Pulmonary artery endothelial cell (primary cell): ENCODE data around the gene SLC2A11. TPM values are rescaled to one million over a fixed set of nuclear protein-coding genes. Genes with fewer than 3 reads are reported as not detected.

Source experiments
- DNase-seq: peaks from one replicate; pipeline ENCODE4 v3.0.0-alpha.2; 2011; ENCODE audit warnings: low read depth, low spot score
- total RNA-seq: library from RNA; depleted of rRNA; stranded (reverse); fragments of >200 nt; gene quantifications from 2 replicates; pipeline ENCODE4 v1.2.3, GENCODE V29; 2014

Gene SLC2A11, protein sequence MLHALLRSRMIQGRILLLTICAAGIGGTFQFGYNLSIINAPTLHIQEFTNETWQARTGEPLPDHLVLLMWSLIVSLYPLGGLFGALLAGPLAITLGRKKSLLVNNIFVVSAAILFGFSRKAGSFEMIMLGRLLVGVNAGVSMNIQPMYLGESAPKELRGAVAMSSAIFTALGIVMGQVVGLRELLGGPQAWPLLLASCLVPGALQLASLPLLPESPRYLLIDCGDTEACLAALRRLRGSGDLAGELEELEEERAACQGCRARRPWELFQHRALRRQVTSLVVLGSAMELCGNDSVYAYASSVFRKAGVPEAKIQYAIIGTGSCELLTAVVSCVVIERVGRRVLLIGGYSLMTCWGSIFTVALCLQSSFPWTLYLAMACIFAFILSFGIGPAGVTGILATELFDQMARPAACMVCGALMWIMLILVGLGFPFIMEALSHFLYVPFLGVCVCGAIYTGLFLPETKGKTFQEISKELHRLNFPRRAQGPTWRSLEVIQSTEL
- total RNA-seq: 5.6 and 8.0 TPM in 2 replicates

DNA sequence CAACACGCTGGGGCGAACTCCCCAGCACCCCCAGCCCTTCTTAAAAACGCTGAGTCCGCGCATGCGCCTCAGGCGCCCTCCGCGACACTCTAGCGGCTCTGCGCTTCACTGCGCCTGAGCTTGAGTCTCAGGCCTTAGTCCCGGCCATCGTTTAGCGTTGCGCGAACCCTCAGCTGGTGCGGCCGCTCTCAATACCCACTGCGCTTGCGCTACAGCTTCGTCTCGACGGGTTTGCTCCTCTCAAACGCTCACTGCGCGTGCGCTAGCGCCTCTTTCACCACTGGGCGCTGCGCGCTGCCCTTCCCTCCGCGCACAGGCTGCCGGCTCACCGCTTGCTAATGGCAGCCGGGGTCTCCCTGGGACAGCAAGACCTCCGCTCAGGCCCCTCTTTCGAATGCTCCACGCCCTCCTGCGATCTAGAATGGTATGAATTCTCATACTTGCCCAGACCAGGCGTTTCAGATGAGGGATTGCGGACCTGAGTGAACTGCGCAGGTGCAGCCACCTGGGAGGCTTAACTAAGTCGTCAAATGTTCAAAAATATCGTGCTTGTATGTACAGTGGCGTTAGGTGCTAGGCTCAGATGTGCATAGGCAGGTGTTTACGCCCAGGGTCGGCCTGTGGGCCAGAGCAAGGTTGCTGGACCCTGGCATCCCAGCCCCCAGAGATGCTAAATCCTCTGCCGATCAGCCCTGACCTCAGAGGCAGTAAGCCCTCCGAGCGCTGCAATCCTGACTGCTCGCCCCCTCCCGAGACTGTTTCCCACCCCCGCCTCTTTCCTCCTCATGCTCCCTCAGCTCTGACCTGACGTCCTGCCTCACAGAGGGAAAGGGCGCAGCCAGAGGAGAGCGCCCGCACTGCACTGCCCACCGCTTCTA is at the start of gene SLC2A11:
Gene SLC2A11 (plus strand): TSS at position 270 of the 878 bp plus-strand sequence. CDS start 125 bp downstream, at position 395.
- peak; percentile 88 for DNase-seq

DNA sequence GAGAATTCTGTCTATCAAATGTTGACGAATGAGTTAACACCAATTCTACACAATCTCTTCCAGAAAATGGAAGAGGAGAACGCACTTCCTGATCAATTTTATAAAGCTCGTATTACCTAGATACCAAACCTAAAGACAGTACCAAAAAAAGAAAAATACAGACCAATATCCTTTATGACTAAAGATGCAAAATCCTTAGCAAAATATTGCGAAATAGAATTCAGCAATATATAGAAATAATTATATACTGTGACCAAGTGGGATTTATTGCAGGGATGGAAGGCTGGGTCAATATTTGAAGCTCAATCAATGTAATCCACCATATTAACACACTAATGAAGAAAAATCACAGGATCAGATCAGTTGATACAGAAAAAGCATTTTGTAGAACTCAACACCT is 45.3 kb upstream of the SLC2A11 start:
- DNase-seq: no peak

DNA sequence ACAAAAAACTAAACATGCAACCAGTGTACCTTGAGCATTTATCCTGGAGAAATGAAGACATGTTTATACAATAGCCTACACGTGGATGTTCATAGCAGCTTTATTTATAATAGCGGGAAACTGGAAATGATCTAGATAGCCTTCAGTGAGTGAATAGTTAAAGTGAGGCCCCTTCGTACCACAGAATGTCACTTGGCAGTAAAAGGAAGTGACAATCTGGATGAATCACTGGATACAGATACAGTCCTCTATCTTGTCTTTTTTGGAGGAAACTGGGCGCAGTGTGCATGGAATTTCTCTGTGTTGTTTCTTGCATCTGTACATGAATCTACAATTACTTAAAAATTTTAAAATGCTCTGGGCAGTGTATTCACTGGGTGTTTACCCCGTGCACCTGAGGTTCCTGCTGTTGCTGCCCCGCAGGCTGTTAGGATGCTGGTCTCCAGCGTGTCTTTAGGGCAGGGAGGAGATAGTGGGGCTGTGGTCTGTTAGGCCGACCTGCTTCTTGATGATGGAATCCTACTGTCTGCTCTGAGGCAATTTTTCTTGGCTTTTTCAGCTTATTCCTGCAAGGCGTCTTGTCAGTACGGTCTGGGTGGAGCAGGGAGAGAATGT is 42.0 kb upstream of the SLC2A11 start:
- no peak for DNase-seq

DNA sequence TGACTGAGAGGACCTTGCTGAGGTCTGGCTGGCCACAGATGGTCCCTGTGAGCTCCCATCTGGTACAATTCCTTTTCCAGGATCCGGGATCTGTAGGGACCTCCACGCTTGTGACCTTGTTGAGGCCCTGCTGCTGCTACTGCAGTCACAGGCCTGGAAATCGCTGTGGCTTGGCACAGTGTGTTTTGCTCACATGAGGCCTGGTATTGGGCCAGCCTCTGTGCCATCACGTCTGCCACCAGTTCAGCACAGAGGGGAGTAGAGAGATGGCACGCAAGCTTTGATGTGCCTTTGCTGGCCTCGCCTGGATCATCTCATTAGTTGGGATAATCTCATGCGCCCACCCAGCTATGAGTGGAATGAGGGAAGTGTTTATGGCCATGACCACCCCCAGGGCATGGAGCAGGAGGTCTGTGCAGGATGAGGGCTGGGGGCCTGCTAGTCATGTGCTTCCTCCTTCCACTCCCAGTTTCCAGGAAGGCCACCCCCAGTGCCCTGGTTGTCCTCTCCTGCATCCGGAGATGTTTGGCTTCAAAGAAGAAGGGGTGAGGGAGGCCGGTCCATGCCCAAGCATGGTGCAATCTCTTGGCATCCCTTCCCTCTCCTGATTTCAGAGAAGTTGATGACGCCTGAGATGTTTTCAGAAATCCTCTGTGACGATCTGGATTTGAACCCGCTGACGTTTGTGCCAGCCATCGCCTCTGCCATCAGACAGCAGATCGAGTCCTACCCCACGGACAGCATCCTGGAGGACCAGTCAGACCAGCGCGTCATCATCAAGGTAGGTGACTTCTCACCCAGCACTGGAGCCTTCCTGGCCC is 41.3 kb upstream of the SLC2A11 start:
- DNase-seq: no peak

DNA sequence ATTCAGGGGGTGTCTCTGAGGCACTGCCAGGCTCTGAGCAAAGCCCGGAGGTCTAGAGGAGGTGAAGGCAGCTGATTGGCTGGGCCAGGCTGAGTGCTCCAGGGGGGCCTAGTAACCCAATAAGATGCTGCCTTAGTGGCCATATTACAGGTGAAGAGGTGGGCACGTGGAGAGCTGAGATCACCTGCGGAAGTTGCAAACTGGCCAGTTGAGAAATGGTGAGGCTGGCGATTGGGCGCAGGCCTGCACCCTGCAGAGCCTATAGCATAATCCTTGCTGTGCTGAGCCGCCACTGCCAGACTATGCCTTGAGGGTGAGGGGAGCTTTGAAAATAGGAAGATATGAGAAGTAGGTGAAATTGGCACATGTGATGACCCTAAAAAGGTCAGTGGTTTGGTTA is 40.5 kb upstream of the SLC2A11 start:
- DNase-seq: no peak

DNA sequence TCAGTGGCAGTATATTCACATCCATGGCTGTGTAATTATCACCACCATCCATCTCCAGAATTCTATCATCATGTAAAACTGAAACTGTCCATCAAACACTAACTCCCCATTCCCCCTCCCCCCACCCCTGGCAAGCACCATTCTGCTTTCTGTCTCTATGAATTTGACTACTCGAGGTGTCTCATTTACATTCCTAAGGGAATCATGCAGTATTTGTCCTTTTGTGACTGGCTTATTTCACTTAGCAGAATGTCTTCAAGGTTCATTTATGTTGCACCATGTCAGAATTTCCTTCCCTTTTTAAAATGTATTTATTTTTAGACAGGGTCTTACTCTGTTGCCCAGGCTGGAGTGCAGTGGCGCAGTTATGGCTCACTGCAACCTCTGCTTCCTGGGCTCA is 39.1 kb upstream of the SLC2A11 start:
- DNase-seq: no peak

DNA sequence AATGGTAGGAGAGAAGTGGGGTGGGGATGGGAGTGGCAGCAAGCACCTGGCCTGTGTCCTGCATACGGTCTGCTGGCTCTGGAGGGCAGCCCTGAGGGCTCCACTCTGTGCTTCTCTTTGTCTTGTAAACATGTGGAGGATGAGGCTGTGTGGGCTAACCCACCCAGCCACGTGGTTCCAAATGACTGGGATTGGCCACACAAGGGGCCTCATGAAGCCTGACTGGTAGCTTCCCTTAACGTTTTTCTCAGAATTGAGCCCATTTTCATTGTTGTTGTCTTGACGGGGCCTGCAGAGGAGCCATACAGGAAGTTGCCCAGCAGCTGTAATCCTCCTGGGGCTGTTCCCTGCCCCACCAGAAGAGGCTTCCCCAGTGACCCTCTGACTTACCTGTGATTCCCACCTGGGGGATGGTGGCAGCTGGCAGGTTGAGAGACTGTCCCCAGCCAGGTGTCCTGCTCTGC is 36.9 kb upstream of the SLC2A11 start:
- no peak for DNase-seq

DNA sequence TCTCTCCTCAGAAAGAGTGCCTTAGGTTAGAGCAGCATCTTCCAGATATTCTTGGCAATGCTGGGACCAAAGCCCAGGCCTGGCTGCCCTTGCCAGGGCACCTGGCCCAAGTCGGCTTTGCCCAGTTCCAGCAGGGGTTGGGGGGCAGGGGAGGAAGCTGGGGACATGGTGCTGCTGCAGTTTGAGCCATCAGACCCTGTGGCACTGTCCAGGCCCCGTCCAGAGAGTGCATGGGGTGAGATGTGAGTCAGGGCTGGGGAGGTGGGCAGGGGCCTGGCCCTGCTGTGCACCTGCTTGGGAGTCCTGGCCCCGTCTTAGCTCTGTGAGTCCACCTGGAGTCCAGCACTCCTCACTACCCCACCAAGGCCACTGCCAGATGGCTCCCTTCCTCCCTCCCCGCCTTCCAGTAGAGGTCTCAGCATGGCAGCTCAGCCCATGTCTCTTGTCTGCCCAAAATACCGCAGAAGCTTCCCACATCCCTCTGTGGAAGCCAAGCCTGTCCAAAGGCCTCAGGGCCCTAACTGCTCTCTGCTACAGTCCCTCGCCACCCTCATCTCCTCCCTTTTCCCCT is 35.5 kb upstream of the SLC2A11 start:
- no peak for DNase-seq

DNA sequence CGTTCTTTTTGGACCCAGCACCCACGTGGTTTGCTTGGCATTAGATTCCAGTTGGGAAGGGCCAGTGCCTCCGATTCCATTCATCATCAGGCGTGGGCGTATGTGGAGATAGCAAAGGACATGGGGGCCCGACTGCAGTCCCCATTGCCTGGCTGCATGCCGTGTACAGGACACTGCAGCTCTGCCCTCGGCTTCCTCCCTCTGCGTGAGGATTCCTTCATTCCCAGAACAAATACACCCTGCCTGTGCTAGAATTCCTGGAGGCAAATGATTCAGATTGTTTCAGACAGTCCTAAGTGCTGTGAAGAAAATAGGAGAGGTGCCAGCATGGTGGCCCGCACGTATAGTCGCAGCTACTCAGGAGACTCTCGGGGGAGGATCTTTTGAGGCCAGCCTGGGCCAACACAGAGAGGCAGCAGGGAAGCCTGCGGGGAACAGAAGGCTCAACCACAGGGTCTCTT is 34.3 kb upstream of the SLC2A11 start:
- no peak for DNase-seq

DNA sequence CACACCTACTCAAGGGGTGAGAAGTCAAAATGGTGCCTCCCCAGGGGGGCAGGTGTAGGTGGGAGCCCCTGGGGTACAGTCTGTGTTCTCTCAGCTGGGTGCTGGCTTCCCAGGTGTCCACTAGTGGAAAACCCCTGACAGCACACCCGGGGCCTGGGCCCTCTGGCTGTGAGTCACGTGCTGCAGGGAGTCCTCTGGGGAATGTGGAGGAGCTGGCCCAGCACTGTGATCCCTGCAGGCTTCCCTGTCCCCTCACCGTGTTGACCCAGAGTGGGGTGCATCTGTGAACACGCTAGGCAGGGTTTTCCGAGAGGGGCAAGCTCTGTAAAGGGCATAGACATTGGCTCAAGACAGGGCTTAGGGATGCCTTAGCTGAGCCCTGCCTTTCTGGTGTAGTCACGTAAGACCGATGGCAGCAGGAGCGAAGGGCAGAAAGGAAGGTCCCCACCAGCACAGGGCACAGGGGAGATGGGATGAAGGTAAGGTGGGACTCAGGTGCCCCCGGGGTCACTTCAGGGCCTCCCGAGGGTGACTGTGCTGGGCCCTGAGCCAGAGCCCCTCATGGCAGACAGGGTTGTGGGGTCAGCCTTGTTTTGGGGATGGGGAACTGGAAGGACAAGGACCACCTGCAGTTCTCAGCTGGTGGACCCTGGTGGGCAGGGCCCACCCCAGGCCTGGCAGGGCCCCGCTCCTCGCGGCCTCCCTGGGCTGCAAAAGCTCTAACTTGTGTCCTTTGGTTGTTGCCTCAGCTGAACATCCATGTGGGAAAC is 33.0 kb upstream of the SLC2A11 start:
- no peak for DNase-seq

DNA sequence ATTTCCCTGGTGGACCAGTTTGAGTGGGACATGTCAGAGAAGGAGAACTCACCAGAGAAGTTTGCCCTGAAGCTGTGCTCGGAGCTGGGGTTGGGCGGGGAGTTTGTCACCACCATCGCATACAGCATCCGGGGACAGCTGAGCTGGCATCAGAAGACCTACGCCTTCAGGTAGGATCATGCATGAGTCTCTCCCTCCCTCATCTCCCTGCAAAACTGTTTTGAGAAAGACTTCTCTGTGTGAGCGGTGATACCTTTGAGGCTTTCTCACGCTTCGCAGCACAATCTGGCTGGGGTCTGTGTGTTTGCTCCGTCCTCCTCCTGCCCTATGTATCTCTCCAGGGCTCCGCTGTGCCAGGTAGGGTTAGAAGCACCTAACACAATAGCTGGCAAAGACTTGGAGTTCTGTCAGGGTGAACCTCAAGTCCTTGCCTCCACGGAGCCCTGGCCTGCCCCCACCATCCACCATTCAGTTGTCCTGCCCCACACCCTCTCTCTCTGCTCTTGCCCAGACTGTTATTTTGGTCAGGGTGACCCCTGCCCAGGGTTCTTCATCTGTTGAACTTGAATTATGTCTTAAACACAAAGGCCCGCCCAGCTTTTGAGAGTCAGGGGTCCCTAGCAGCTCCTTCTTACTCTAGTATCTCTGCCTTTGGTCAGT is 32.3 kb upstream of the SLC2A11 start:
- DNase-seq: no peak

DNA sequence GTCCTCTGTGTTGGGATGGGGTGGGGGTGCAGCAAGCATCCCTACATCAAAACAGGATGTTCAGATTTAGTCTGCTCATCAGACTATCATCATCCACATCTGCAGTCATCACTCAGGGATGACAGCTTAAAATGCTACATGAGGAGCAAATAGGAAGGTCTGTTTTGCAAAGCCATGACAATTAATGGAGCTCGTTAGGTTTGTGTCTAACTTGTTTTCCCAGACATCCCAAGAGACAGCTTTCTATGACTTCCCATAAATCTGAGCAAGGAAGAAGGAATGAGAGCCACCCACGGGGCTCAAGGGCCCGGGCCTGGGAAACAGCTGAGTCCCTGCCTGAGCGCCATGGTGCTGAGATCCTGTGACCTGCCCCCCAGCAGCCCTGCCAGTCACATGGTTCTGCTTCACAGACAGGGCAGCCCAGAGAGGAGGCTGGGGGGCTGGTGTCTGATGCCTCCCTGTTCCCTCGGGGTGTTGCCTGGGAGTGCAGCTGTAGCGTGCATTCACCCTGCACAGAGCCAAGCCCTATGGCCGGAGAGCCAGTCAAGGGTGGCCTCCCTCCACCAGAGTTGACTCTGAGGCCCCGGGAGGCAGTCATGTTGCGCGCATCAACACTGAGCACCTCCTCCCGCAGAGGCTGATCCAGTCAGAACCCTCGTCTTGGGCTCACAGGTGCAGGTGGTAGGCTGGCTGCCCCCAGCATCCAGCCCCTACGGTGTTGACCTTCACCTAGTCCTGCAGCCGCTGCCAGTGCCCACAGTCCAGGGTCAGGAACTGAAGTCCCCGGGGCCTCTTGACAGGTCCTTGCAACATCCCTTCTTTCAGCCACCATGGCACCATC is 30.9 kb upstream of the SLC2A11 start:
- DNase-seq: no peak

DNA sequence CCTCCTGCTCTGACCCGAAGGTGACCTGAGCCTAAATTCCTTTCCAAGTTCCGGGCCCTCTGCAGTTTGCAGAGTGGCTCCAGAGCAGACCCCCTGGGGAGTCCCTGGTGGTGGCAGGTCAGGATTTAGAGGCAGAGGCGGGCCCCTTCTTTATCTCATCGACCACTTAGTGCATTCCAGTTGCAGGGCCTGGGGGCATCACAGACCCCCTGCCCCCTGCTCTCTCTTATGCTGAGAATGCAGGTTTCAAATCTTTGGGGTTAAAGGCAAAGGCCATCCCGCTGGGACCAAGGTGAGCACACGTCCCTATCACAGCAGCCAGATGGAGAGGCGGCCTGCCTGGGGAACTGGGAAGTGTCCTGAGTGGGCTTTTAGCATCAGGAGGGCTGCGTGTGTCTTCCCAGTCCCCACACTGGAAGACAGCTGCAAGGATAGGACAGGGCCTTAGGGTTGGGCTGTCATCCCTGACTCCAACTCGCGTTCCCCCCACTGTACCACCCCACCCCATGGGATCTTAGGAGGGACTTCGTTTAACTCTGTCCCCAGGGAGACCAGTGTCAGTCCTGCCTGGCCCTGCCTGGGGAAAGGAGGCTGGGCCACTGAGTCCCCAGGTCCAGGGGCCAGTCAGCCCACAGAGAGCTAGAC is 30.2 kb upstream of the SLC2A11 start:
- no peak for DNase-seq

DNA sequence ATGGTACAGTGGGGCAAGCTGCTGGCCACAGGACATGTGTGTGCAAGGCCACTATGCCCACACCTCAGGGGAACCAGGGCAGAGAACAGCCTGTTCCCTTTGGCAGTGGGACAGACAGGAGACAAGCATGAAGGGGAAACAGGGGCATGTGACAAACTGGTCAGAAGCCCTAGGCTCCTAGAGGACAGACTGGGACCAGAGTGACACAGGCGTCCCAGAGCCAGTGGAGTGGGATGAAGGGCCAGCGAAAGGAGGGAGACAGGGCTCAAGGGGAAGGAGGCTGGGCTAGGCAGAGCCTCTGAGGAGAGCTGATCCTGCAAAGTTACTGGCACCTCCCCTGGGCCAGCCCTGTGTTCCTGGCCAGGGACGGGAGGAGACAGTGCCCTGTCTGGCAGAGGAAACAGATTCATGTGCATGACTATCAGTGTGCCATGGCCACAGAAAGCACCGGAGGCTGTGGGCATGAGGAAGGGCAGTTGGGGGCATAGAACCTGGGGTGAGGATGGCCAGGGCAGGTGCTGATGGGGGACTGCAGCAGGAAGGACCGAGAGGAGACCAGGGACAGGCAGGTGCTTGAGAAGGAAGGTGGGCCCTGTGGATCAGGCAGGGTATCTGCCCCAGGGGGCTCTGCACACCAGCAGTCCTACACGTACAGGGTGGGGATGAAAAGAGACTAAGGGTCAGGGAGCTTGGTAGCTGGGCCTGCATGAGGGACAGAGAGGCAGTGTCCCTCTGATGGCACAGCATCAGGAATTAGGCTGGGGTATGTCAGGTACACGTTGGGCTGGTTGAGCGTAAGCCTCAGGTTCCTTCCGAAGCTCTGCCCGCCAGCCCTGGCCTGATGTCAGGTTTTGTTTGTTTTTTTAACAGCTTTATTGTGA is 28.6 kb upstream of the SLC2A11 start:
- no peak for DNase-seq

DNA sequence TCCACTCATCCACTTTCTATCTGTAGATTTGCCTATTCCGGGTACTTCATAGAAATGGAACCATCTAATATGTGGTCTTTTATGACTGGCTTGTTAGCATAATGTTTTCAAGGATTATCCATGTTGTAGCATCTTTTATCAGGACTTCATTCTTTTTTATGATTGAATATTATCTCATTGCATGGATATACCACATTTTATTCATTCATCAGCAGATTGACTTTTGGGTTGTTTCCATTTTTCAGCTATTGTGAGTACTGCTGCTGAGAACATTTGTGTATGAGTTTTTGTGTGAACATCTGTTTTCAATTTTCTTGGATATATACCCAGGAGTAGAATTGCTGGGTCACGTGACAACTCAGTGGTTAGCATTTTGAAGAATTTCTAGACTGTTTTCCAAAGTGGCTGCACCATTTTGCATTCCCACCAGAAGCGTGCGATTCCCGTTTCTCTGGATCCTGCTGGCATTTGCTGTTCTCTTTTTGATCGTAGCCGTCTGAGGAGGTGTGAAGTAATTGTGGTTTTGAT is 27.8 kb upstream of the SLC2A11 start:
- no peak for DNase-seq

DNA sequence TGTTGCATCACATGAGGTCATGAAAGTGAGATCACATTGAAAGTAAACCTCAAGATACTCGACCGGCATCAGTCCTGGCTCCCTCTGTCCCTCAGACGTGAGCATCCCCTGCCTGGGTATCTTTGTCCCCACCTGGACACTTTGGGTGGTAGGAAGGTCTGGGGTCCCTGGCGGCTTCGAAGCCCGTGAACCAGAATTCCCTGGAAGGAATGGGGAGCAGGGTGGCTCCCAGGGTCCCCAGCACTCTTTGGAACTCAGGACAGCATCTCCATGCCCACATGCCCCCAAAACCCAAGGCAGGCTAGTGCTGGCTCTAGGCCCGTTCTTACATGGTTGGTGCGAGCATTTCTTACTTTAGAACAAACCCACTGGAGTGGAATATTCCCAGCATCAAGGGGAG is 26.4 kb upstream of the SLC2A11 start:
- no peak for DNase-seq
